Measurements from ENCODE around the gene CD79A.

CD79A gene
- long read RNA-seq, transcript CD79A-201 (5 exons, 1,258 nt) = major isoform, 20 of 23 reads
- long read RNA-seq, partial matches to known transcripts = 0 of 23 reads
- long read RNA-seq, other reads (novel, unspliced or antisense) = 1 of 23 reads

DNA sequence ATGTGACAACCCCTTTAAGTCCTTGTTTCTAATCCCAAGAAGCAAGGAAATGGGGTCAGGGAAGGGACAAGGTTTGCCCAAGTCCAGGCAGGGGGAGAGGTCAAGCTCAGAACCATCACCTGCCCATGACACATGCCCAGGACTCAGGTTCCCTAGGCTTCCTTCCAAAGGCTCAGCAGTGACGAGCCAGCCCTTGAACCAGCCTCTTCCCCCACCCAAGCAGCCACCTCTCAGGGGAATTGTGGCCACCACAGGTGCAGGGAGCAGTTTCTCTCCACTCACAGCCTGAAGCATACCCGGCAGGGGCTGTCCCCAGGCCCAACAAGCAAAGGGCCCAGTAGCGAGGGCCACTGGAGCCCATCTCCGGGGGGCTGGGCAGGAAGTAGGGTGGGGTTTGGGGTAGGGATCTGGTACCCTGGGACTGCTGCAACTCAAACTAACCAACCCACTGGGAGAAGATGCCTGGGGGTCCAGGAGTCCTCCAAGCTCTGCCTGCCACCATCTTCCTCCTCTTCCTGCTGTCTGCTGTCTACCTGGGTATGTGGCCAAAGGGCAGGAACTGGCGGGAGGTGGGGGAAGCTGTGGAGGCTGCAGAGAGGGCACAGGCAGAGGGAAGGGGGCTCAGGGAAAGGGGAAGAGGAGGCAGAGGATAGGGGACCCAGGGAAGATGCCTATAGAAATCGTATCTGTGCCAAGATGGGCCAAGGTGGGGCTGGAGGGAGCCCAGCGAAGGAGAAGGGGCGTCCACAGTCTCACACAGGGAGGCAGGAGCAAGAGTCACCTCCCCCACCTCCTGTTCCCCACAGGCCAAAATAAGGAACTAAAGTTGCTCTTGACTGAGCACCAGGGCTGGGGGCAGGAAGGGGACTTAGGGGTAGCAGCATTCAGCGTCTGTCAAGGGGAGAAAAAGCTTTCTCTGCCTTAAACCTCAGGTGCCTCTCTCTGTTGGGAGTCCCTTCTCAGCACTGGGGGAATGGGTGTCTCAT, at the start of gene CD79A:
Gene CD79A, plus strand, starts transcription at position 433 of the 986 bp plus-strand sequence. Its CDS starts 26 bp downstream, at position 459.
- Histone ChIP-seq H3K4me3 (replicated peaks; ENCODE audit: insufficient read depth, low read length) (no peak within 1 kb of the TSS), H3K27ac (replicated peaks) (peak within 1 kb of the TSS; percentile 91), H3K27me3 (ENCODE audit: insufficient read depth, poor library complexity, severe bottlenecking) (no peaks in the 10 kb centered on the region)
- DNase-seq (ENCODE audit: low read depth in 1 of 2, low spot score in 1 of 2) = peak in 1 of 2 experiments; percentile 91
- TF ChIP-seq GABPA (IDR thresholded peaks at IDR 0.05; ENCODE audit: low read depth) (no peak), POLR2AphosphoS5 (IDR thresholded peaks at IDR 0.05; ENCODE audit: low read depth) (peak; percentile 65; the same call in 1 of the 2 replicates), CTCF (IDR thresholded peaks at IDR 0.05; ENCODE audit: insufficient read depth, low read length) (no peak), SPI1 (IDR thresholded peaks at IDR 0.05; ENCODE audit: borderline replicate concordance, low read depth) (peak; percentile 23; the same call in 1 of the 2 replicates)
- TF ChIP-seq, protein P1, sequence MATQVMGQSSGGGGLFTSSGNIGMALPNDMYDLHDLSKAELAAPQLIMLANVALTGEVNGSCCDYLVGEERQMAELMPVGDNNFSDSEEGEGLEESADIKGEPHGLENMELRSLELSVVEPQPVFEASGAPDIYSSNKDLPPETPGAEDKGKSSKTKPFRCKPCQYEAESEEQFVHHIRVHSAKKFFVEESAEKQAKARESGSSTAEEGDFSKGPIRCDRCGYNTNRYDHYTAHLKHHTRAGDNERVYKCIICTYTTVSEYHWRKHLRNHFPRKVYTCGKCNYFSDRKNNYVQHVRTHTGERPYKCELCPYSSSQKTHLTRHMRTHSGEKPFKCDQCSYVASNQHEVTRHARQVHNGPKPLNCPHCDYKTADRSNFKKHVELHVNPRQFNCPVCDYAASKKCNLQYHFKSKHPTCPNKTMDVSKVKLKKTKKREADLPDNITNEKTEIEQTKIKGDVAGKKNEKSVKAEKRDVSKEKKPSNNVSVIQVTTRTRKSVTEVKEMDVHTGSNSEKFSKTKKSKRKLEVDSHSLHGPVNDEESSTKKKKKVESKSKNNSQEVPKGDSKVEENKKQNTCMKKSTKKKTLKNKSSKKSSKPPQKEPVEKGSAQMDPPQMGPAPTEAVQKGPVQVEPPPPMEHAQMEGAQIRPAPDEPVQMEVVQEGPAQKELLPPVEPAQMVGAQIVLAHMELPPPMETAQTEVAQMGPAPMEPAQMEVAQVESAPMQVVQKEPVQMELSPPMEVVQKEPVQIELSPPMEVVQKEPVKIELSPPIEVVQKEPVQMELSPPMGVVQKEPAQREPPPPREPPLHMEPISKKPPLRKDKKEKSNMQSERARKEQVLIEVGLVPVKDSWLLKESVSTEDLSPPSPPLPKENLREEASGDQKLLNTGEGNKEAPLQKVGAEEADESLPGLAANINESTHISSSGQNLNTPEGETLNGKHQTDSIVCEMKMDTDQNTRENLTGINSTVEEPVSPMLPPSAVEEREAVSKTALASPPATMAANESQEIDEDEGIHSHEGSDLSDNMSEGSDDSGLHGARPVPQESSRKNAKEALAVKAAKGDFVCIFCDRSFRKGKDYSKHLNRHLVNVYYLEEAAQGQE (IDR thresholded peaks at IDR 0.05; ENCODE audit: insufficient replicate concordance, low read depth) = no peak

GRCh38 chr19:41837981-41838708, 38.9 kb upstream of the CD79A start:
- TF ChIP-seq CTCF (IDR thresholded peaks at IDR 0.05; ENCODE audit: insufficient read depth, low read length) (no peak), SPI1 (IDR thresholded peaks at IDR 0.05; ENCODE audit: borderline replicate concordance, low read depth) (no peak), GABPA (IDR thresholded peaks at IDR 0.05; ENCODE audit: low read depth) (no peak), POLR2AphosphoS5 (IDR thresholded peaks at IDR 0.05; ENCODE audit: low read depth) (no peak)
- TF ChIP-seq, protein P1 (IDR thresholded peaks at IDR 0.05; ENCODE audit: insufficient replicate concordance, low read depth) = no peak
- no peaks in the 10 kb centered on the region for H3K27me3 ChIP-seq (ENCODE audit: insufficient read depth, poor library complexity, severe bottlenecking)
- DNase-seq (ENCODE audit: low read depth in 1 of 2, low spot score in 1 of 2) = no peak
- H3K4me3 ChIP-seq (replicated peaks; ENCODE audit: insufficient read depth, low read length) = no peak overlapping the region
- no peak overlapping the region for H3K27ac ChIP-seq (replicated peaks)

GRCh38 chr19:41839211-41839610, 37.9 kb upstream of the CD79A start:
- no peak overlapping the region for H3K27ac ChIP-seq (replicated peaks)
- DNase-seq (ENCODE audit: low read depth in 1 of 2, low spot score in 1 of 2) = no peak
- H3K27me3 ChIP-seq (ENCODE audit: insufficient read depth, poor library complexity, severe bottlenecking) = no peaks in the 10 kb centered on the region
- no peak overlapping the region for H3K4me3 ChIP-seq (replicated peaks; ENCODE audit: insufficient read depth, low read length)
- TF ChIP-seq GABPA (IDR thresholded peaks at IDR 0.05; ENCODE audit: low read depth) = no peak
- TF ChIP-seq SPI1 (IDR thresholded peaks at IDR 0.05; ENCODE audit: borderline replicate concordance, low read depth) = no peak
- no peak for TF ChIP-seq POLR2AphosphoS5 (IDR thresholded peaks at IDR 0.05; ENCODE audit: low read depth)
- TF ChIP-seq, protein P1 (IDR thresholded peaks at IDR 0.05; ENCODE audit: insufficient replicate concordance, low read depth) = no peak
- no peak for TF ChIP-seq CTCF (IDR thresholded peaks at IDR 0.05; ENCODE audit: insufficient read depth, low read length)

Data from HL-60 (cell line).